Cerebellar nuclear complex (tissue), 1 donor: ENCODE measurements around the gene CUL4A.

Source experiments
- DNase-seq, 2 experiments: peaks; one replicate each; lab custom pipeline; 2025; lab: John Stamatoyannopoulos, UW

The CUL4A gene

DNA sequence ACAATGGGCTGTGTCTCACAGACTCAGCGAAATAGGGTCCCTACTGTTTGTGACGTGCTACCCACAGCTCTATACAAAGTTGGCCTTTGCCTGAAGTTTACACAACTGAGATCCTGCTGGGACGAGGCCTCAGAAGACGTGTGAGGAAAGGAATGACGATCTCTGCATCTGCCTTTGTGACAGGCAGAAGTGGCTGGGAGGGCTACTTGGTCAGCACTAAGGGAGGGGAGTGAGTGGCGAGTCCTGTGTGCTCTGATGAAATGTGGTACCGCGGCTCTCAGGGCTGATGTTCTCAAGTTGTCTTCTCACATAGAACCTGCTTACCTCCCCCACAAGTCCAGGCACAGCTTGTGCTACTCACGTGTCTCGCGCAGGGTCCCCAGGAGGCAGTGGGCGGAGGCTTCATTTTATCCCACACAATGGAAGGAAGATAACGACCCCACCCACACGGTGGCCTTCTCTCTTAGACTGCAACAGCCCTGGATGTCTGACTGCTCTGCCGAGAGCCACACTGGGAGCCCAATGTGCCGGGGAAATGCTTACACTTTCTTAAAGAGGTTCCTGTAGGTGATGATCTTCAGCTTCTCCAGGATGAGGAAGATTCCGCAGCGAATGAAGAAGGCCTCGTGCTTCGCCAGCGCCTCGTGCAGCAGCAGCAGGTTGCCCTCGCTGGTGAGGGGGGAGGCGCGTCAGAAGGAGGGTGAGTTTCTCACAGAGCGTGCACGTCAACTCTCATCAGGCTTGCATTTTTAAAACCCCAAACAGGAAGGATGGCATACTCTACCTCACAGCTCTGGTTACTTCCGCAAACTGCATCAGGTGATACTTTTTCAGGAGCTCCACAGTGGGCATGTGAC is 29.8 kb upstream of the CUL4A start:
- no peak for DNase-seq

DNA sequence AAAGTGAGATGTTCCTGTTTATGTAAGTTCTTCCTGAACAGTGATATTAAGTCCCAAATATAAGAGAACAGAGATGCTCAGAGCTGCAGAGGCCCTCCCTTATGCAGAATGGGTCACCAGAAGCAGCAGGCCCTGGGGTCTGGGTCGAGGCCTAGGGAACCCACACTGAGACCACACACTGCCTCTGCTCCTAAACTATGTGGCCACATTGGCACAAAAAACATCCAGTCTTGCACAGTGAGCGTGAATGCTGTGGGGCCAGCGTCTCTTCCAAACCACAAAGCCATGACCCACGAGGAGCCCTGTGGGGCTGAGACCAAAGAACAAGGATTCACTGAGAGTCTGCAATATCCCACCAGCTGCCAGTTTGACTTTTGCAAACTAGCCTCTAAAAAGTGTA is 27.4 kb upstream of the CUL4A start:
- DNase-seq = no peak

DNA sequence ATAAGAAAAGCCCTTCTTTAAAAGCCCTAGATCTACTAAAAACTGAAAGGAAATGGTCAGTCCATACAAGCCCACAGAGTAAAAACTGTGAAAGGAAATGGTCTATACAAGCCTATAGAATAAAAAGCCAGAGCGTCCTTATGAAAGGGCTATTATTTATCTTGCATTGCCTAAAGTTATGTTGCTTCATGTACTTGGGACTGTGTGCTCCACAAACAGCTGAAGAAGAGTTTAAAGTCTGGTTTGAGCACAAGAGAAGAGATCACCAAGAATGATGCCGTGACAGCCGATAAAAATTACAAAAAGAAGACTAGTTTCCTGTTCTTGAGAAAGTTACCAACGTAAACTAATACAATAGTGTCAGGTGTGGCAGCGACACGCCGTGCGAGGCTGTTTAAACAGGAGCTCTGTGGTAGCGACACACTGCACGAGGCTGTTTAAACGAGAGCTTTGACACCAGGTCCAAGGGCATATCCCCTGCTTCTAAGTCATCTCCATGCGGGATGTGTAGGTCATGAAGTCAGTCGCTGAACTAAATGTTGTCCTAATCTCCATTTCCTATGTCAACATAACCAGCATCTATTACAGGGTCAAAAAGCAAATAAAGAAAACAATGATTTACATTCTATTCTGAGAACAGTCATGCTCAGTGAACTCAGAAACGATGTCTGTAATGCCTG is 25.8 kb upstream of the CUL4A start:
- no peak for DNase-seq

DNA sequence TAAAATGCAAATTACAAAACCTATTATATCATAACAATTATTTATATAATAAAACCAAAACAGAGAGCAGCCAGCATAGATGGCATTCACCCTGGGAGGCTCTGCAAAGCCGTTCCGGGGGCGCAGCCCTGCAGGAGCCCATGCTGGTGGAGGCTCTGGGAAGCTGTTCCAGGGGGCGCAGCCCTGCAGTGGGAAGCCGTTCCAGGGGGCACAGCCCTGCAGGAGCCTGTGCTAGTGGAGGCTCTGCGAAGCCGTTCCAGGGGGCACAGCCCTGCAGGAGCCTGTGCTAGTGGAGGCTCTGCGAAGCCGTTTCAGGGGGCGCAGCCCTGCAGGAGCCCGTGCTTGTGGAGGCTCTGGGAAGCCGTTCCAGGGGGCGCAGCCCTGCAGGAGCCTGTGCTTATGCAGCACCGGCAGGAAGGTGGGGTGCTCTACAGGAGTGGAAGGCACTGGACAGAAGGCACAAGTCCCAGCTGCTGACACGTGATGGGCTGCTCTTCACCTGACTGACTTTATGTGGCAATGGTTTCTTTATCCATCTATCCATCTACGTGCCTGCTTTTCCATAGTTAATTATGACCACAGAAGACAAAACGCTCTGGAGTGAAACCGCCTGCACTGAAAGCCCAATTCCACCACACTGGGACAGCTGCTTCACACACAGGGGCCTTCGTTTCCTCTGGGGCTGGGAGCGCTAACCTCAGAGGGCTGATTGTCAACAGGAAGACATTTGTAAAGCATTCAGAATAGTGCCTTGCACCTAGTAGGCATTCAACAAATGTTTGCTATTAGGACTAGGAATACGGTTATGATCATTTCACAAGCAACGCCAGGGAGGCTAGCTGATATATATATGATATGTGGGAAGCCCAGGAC is 24.6 kb upstream of the CUL4A start:
- DNase-seq = no peak

DNA sequence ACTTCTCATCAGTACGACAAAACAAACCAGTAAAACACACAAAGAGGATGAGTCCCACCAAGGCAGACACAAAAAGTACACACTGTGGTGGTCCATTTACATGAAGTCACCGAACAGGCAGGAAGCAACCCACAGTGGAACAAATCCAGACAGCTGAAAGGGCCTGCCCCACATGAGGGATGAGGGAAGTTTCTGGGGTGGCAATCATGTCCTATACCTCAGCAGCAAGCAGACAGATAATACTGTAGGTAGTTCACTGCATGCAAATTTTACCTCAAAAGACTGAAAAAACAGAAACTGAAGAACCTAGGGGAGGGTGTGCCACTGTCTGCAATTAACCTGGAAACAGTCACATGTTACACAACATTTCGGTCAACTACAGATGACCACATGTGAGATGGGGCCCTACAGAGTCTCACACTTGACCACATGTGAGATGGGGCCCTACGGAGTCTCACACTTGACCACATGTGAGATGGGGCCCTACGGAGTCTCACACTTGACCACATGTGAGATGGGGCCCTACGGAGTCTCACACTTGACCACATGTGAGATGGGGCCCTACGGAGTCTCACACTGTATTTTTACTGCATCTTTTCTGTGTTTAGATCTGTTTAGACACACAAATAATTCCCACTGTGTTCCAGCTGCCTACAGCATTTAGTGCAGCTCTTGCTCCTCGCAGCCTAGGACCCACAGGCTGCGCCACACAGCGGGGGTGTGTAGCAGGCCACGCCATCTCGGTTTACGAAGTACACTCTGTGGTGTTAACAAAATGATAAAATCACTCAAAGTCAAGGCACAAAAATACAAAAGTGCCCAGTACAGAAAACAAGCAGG is 23.1 kb upstream of the CUL4A start:
- DNase-seq = no peak

DNA sequence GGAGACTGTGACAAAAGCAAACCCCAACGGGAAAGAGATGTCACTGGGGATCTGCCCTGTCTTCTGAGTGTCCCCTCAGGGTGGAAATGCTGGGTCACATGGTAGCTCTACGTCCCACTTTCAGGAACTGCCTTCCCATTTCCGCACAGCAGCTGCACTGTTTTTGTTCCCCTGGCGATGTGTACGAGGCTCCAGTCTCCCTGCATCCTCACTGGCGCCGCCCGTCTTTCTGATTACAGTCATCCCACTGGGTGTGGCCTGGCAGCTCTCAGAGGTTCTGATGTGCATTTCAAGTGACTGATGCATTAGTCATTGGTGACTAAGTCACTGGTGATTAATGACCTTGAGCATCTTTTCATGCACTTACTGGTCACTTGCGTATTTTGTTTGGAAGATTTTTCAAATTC is 22.1 kb upstream of the CUL4A start:
- DNase-seq = no peak

DNA sequence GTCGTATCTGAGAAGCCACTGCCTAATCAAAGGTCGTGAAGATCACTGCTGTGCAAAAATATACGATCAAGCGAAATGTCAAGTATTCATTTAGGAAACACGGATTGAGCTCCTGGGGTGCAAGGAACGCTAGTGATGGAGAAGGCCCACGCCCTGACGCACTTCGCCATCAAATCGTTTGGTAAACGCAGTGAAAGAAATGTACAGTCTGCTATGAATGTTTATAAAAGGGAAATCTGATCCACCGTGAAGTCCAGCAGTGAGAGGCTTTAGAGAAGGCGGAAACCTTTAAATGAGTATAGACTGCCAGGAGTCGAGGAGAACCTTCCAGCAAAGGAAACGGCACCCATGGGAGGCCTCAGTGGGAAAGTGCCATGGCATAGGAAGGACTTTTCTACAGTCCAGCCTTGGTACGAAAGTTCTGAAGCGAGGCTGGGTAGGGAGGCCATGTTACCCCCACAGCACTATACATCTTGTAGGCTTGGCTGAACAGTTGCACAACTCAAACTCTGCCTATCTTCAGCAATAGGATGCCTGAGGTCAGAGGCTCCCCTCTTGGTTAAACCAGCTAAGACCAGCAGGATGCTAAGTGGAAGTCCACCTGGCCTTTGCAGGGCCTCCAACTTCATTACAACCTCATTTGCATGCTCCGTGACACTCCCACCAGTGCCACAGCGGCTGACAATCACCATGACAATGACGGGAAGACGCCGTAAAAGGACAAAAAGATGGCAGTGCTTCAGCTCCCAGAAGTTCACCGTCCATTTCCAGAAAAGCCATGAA is 21.3 kb upstream of the CUL4A start:
- DNase-seq = no peak

DNA sequence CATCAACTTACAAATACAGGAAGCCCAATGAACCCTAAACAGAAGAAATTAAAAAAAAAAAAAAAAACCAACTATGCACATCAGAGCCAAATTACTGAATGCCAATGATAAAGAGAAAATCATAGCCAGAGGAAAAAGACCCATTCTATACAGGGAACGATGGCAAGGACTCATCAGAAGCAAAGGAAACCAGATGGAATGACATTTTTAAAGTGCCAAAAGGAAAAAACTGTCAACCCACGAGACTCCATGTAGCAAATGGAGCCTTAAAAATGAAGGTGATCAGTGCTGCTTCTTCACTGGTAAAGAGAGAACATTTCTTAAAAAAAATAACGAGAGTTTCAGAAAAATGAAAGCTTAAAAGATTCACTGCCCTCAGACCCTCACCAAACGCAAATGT is 19.2 kb upstream of the CUL4A start:
- DNase-seq = no peak

DNA sequence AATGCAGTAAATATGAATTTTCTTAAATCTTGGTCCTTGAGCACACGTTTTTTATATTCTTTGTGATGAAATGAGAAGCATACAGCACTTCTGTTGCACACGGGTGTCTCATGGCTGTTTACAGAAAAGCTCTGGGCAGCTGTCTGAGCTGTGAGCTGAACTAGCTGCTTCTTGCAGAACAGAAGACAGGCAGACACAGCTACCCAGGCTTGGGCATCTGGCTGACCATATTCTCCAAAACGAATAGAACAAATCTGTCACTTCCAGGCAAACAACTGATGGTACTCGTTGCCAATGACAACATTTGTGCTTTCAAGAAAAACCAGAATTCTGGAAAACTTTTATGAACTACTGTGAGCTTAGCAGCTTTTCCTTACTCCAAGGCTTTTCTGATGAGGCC is 17.1 kb upstream of the CUL4A start:
- no peak for DNase-seq

DNA sequence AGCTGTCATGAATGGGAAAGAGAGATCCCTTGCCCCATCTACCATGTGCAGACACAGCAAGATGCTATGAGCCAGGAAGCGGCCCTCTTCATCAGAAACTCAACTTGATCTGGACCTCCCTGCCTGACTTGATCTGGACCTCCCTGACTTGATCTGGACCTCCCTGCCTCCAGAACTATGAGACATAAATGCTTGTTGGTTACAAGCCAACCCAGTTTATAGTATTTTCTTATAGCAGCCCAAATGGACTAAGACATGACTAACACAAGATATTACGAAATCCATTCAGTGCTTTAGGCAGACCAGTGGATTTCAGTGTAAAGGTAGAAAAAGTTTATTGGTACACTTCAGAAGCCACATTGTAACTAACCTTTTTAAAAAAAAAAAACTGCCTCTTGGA is 16.5 kb upstream of the CUL4A start:
- DNase-seq = no peak

DNA sequence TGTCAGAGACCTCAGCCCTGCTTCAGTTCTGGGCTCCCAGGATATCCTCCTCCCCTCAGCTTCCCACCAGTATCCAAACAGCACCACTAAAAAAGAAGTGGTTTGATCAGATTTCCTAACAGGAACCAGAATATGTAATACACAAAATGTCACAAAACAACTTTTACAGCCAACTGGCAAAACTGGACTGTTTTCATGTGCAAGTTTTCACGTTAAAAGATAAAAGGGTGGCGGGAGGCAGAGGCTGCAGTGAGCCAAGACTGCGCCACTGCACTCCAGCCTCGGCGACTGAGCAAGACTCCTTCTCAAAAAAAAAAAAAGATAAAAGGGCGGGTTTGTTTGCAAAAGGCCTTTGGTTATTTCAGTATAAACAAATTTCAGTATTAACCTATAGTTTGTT is 14.1 kb upstream of the CUL4A start:
- DNase-seq = no peak

DNA sequence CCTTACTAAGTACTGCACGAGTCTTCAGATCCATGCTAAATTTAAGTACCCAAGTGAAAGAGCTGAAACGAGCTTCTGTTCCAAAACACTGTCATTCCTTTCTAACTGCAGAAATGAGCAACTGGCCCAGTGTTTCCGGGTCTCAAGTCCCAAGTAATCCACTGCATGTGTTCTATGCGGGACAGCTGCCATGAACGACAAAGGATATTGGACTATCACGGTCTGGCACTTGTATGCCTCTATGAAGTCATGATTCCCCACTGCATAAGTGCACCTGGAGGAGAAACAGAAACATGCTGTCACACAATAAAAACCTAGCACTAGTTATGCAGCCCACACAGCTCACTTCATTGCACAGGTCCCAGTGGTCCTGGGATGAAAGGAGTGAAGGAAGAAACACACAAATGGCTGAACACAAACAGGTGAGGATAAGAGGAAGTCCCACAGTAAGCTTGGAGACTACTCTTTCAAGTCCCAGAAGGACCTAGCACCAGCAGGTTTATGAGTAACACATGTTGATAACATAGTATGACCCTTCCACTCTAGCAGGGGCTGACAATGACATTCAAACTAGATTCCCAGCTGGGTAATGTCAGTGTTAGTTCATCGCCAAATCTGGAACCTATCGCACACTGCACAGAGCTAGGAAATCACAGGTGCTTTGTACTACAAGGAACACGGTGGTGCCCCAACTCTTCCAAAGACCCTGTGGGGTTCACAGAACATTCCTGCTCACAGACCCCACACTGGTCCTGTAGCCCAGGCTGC is 12.3 kb upstream of the CUL4A start:
- DNase-seq = no peak

DNA sequence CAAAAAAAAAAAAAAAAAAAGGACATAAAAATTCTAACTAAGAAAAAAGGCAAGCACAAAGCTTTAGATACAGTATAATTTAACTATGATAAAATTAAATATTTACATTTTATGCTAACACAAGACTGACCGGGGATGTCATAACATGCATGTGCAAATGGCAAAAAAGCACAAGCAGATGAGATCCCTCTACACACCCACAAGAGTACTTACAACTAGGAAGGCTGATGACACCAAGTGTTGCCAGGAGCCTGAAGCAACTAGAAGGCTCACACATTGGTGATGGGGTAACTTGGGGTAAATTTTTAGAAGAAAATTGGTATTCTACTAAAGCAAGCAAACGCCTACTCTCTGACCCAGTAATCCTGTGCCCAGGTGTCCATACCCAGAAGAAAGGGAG is 7.6 kb upstream of the CUL4A start:
- no peak for DNase-seq

DNA sequence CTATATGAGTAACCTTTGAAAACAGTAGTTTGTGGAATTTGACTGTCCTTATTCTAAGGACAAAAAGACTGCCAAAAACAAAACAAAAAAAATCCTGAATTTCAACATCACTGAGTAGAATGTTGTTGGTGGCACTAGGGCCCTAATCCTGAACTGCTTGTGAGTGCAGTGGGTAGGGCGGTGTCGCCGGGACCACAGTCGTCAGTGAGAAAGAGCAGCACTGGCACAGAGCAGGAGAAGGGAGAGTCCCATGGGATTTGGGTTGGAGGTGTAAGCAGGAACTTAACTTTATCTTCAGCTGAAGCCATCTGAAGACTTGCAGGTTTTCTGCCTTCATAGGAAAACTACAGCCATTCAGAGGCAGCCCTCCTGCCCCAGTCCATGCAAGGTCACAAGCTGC is 6.5 kb upstream of the CUL4A start:
- DNase-seq = no peak

DNA sequence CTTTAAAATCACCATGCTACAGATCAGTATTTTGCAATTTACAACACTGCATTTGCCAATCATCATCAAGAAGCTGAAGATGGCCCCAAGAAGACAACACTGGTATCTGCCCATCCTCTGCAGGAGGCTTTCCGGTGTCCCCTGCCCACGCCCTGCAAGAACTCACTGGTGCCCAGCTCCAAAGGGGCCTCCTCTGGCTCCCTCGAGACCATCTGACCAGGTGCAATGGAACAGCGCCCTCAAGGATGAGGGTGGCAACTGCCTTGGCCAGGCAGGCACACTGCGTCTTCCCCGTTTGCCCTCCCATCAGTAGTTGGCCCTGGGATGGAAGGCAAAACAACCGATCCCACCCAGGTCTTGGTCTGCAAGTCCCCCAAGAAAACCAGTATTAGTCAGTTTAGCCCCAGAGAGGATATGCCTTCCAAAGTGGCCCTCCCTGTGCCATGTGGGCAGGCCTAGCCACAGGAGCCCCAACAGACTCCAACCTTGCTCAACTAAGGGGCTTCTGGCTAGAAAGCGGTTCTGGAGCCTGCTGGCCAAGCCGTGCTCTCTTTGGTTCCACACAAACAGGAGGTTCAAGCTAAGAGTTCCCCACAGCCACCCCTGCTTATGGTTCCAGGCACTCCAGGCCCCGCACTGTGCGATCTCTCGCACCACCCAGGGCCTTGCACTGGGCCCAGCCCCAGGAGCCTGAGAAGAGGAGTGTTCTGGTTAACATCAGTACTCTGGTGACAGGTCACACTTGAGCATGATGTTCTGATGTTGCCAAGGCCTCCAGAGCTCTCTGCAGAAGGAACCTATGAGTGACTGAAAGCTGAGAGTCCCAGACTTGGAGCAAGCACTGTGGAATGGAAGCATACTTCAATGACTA is 5.7 kb upstream of the CUL4A start:
- DNase-seq = no peak

DNA sequence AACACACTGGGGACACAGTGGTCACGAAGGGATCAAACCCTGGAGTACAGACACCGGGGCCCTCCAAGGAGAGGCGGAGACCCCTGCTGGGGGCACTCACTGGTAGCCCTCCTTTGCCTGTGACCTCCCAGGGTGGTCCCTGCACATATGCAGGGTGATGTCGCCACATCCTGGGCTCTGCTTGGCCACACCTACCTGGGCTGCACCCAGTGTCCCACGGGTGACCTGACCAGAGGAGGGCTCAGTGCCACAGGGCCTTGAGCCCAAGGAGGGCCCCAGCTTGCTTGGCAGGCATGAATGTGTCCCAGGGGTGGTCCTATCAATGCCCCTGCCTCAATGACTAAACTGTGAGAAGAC is 5.1 kb upstream of the CUL4A start:
- DNase-seq = no peak

DNA sequence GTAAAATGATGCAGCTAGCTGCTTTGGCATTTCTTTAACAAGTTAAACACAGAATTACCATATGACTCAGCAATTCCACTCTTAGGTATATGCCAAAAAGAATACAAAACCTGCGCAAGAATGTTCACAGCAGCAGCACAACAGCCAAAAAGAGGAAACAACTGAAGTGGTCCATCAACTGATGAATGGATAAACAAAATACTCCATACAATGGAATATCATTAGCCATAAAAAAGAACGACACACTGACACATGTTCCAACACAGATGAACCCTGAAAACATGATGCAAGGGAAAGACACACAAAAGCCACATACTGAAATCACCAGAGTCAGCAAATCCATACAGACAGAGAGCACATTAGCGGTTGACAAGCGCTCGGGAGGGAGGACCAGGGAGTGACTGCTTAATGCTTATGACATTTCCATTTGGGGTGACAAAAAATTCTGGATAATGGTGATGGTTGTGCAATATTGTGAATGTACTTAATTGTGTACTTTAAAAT is 3.9 kb upstream of the CUL4A start:
- no peak for DNase-seq

DNA sequence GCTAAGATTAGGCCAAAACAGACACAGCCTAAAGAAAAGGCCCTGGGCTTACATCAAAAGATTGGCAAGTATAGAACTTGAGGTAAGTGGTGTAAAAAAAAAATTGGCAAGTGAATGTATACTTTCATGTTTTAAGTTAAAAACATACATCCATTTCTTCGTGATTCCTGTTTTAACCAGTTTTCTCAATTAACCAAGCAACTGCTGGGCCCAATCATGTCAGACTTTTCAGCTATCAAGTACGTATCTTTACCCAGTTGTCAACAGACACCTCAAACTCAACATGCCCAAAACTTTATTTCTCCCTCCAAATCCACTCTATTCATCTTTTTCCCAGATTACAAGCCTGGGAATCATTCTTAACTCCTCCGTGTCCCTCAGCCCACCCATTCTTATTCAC is 2.0 kb upstream of the CUL4A start:
- DNase-seq = no peak

DNA sequence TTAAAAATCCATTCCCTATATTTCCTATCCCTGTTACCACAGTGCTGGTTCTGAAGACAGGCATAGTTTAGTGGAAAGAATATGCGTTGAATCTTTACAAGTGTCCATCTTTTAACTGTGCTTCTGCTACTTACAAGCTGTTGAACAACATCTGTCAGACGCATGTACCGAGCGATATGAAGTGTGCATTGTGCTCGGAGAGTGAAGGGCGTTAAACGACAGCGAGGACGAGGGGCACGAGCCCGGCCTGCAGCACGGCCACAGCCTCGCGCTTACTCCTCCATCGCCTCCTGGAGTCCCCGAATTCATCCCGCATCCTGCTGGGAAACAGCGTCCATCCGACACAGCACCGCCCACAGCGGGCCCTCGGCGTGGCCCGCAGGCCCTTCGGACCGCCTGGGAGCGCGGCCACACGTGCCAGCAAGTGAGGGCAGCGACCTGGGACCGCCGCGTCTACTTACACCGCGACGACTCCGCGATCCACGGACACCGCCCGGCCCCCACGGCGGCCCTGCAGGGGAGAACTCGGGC is 1.5 kb upstream of the CUL4A start:
- no peak for DNase-seq
